Measurements from ENCODE around the gene IZUMO4.
"Not testable (repeated sequence)": the region's sequence is repeated elsewhere in the genome, so short reads cannot be mapped to it uniquely, and the experiment has no call there.

The IZUMO4 gene

GRCh38 chr19:2120821-2121220 is 24.1 kb downstream of the IZUMO4 start:
- peaks cover 91% of the 10 kb centered on the region for H3K36me3 ChIP-seq (ENCODE audit: control insufficient read depth, insufficient read depth, low read length)

DNA sequence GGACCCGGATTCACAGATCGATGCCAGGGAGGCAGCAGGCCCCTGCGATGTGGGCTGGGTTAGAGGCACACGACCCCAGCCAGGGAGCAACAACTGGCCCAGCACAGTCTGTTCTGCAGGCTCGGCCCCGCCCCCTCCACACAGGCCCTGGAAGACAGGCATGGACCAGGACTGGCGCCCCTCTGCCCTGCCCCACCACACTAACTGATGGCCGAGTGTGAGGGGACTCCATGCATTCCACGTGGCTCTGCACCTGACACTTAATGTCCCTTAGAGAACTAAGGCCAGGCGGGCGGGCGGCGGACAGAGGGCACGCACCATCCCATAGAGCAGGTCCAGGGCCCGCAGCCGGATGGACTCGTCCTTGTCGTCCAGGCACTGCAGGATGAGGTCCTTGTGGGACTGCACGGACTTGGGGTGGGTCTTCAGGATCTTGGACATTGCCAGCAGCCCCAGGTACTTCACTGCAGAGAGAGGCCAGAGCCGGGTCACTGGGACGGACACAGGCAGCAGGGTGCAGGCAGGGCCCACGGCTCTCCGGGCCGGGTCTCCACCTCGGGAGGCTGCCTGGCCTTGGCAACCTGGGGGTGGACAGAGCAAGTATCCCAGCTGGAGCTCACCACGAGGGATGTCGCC is 24.8 kb downstream of the IZUMO4 start:
- H3K9ac ChIP-seq (ENCODE audit: low read length) = no peak overlapping the region
- no peaks in the 10 kb centered on the region for H3K4me1 ChIP-seq (ENCODE audit: control insufficient read depth, insufficient read depth, low read length)
- H3K36me3 ChIP-seq (ENCODE audit: control insufficient read depth, insufficient read depth, low read length) = peaks cover 91% of the 10 kb centered on the region
- H3K27ac ChIP-seq (ENCODE audit: low read depth, low read length) = no peak overlapping the region
- H3K4me3 ChIP-seq (ENCODE audit: low read depth, low read length) = no peak overlapping the region
- no peaks in the 10 kb centered on the region for H3K27me3 ChIP-seq (ENCODE audit: control insufficient read depth, insufficient read depth, low read length)
- no peaks in the 10 kb centered on the region for H3K9me3 ChIP-seq (ENCODE audit: control insufficient read depth, insufficient read depth, low read depth, low read length)

More at GRCh38 chr19:2120821-2121220, 24.1 kb downstream of the IZUMO4 start:
- no peak overlapping the region for H3K27ac ChIP-seq (ENCODE audit: low read depth, low read length)
- H3K4me1 ChIP-seq (ENCODE audit: control insufficient read depth, insufficient read depth, low read length) = no peaks in the 10 kb centered on the region
- no peak overlapping the region for H3K4me3 ChIP-seq (ENCODE audit: low read depth, low read length)
- H3K9me3 ChIP-seq (ENCODE audit: control insufficient read depth, insufficient read depth, low read depth, low read length) = no peaks in the 10 kb centered on the region
- no peak overlapping the region for H3K9ac ChIP-seq (ENCODE audit: low read length)
- H3K27me3 ChIP-seq (ENCODE audit: control insufficient read depth, insufficient read depth, low read length) = no peaks in the 10 kb centered on the region

DNA sequence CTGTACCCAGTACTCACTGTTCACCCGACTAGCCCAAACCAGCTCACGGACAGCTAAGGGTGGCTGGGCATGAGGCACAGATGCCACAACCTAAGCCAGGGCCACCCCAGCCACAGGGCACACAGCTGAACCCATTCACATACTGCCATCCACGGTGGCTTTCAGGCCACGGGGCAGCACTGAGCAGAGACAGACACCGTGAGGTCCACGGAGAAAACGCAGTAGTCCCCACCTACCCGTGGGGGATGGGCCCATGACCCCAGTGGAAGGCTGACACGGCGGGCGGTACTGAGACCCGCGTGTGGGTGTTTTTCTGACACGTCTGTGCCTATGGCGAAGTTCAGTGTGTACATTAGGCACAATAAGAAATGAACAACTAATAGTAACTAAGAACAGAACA is 25.5 kb downstream of the IZUMO4 start:
- Histone ChIP-seq H3K27me3 (ENCODE audit: control insufficient read depth, insufficient read depth, low read length) (no peaks in the 10 kb centered on the region), H3K36me3 (ENCODE audit: control insufficient read depth, insufficient read depth, low read length) (peaks cover 91% of the 10 kb centered on the region), H3K9ac (ENCODE audit: low read length) (no peak overlapping the region), H3K9me3 (ENCODE audit: control insufficient read depth, insufficient read depth, low read depth, low read length) (no peaks in the 10 kb centered on the region), H3K27ac (ENCODE audit: low read depth, low read length) (no peak overlapping the region), H3K4me3 (ENCODE audit: low read depth, low read length) (no peak overlapping the region), H3K4me1 (ENCODE audit: control insufficient read depth, insufficient read depth, low read length) (no peaks in the 10 kb centered on the region)

DNA sequence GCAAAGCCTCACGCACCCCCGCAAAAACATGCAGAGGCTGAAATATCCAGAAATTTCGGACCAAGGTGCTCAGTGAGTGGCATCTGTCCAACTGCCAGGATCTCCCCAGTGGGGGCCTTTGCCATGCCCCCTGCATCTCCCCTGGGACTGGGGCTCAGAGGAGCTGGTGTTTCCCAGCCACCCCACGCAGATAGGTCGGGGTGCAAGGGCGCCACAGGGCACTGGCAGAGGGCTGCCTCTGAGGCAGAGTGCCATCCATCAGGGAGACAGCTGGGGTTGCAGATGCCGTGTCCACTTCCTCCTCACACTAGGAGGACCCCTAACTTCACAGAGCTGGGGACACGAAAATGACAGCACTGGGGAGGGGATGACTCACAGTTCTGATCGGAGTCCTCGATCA is 26.3 kb downstream of the IZUMO4 start:
- no peaks in the 10 kb centered on the region for H3K9me3 ChIP-seq (ENCODE audit: control insufficient read depth, insufficient read depth, low read depth, low read length)
- no peaks in the 10 kb centered on the region for H3K27me3 ChIP-seq (ENCODE audit: control insufficient read depth, insufficient read depth, low read length)
- H3K4me3 ChIP-seq (ENCODE audit: low read depth, low read length) = no peak overlapping the region
- H3K9ac ChIP-seq (ENCODE audit: low read length) = no peak overlapping the region
- H3K27ac ChIP-seq (ENCODE audit: low read depth, low read length) = no peak overlapping the region
- H3K4me1 ChIP-seq (ENCODE audit: control insufficient read depth, insufficient read depth, low read length) = no peaks in the 10 kb centered on the region
- peaks cover 91% of the 10 kb centered on the region for H3K36me3 ChIP-seq (ENCODE audit: control insufficient read depth, insufficient read depth, low read length)

DNA sequence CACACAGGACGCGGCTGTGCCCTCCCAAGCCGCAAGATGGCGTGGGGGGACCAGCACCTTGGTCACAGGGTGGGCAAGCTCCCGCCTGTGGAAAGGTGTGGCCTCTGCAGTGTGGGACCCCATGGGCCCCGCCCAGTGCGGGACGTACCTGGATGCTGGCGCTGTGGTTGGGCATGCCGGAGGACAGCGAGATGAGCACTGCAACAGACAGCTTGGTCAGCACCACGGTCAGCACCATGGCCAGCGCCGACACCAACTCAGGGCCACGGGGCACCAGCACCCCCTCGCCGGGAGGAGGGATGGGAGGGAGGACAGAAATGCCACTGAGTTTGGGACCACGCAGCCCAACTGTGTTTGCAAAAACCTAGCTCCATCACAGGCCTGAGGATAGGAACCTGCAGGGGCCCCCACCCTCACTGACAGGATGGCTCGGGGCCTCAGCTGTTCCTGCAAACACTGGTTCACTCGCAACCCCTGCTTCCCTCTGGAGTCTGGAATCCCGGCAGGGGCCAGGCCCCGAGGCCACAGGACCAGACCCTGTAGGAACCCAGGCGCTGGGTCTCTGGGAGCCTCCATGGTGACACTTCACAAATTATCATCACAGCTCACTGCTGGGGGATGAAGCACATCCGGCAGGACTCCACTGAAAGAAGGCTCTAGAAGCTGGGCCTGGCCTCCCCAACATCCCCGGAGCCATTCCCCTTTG is 27.1 kb downstream of the IZUMO4 start:
- Histone ChIP-seq H3K4me3 (ENCODE audit: low read depth, low read length) (no peak overlapping the region), H3K27me3 (ENCODE audit: control insufficient read depth, insufficient read depth, low read length) (no peaks in the 10 kb centered on the region), H3K27ac (ENCODE audit: low read depth, low read length) (no peak overlapping the region), H3K4me1 (ENCODE audit: control insufficient read depth, insufficient read depth, low read length) (no peaks in the 10 kb centered on the region), H3K9ac (ENCODE audit: low read length) (no peak overlapping the region), H3K9me3 (ENCODE audit: control insufficient read depth, insufficient read depth, low read depth, low read length) (no peaks in the 10 kb centered on the region), H3K36me3 (ENCODE audit: control insufficient read depth, insufficient read depth, low read length) (peaks cover 85% of the 10 kb centered on the region)

DNA sequence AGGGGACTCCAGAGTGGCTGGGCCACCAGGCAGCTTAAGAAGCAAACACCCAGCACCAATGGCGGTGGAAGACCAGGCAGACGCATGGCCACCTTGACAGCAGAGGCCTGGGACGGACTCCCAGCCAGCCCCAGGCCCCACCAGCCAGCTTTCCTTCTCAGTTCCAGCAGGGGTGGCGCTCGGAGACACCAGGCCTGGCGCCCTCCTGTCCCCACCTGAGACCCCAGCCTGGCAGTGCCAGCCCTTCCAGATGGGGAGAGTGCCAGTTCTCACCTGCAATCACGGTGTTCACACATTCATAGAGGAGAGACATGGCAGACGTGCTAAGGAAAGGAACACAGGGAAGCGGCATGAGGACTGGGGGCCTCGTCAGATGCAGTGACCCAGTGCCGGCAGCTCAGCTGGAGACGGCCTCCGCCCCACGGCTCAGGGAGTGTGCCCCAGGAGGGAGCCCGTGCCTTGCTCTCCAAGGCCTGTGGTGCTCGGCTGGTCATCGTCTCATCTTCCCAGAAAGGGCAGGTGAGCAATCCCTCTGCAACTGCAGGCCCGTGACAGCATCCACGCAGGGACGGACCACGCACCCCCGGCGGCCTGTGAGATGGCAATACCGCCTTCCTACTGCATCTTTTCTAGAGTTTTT is 30.3 kb downstream of the IZUMO4 start:
- Histone ChIP-seq H3K27ac (ENCODE audit: low read depth, low read length) (no peak overlapping the region), H3K36me3 (ENCODE audit: control insufficient read depth, insufficient read depth, low read length) (peaks cover 86% of the 10 kb centered on the region), H3K9me3 (ENCODE audit: control insufficient read depth, insufficient read depth, low read depth, low read length) (no peaks in the 10 kb centered on the region), H3K4me1 (ENCODE audit: control insufficient read depth, insufficient read depth, low read length) (no peaks in the 10 kb centered on the region), H3K4me3 (ENCODE audit: low read depth, low read length) (no peak overlapping the region), H3K27me3 (ENCODE audit: control insufficient read depth, insufficient read depth, low read length) (no peaks in the 10 kb centered on the region), H3K9ac (ENCODE audit: low read length) (no peak overlapping the region)

DNA sequence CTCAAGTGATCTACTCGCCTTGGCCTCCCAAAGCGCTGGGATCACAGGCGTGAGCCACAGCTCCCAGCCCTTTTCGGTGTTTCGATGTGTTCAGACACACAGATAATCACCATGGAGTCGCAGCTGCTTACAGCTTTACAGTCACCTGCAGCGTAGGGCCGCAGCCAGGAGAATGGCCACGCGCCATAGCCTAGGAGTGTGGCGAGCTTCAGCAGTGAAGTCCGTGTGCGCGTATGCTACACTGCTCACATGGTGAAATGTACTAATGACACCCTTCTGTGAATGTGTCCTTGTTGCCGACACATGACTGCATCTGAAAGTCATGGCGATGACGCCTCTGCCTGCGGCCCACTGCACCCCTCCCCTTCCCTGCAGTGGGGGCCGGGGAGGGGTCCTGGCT is 31.0 kb downstream of the IZUMO4 start:
- Histone ChIP-seq H3K27ac (ENCODE audit: low read depth, low read length) (no peak overlapping the region), H3K4me3 (ENCODE audit: low read depth, low read length) (no peak overlapping the region), H3K9ac (ENCODE audit: low read length) (no peak overlapping the region), H3K27me3 (ENCODE audit: control insufficient read depth, insufficient read depth, low read length) (no peaks in the 10 kb centered on the region), H3K36me3 (ENCODE audit: control insufficient read depth, insufficient read depth, low read length) (peaks cover 86% of the 10 kb centered on the region), H3K9me3 (ENCODE audit: control insufficient read depth, insufficient read depth, low read depth, low read length) (no peaks in the 10 kb centered on the region), H3K4me1 (ENCODE audit: control insufficient read depth, insufficient read depth, low read length) (no peaks in the 10 kb centered on the region)

GRCh38 chr19:2128252-2128651 is 31.5 kb downstream of the IZUMO4 start:
- H3K27me3 ChIP-seq (ENCODE audit: control insufficient read depth, insufficient read depth, low read length); H3K9me3 ChIP-seq (ENCODE audit: control insufficient read depth, insufficient read depth, low read depth, low read length); H3K4me1 ChIP-seq (ENCODE audit: control insufficient read depth, insufficient read depth, low read length); H3K9ac ChIP-seq (ENCODE audit: low read length); H3K4me3 ChIP-seq (ENCODE audit: low read depth, low read length); H3K27ac ChIP-seq (ENCODE audit: low read depth, low read length): not testable (repeated sequence)
- peaks cover 86% of the 10 kb centered on the region for H3K36me3 ChIP-seq (ENCODE audit: control insufficient read depth, insufficient read depth, low read length)

- H3K4me3 ChIP-seq (ENCODE audit: low read depth, low read length) = no peak overlapping the region
- no peaks in the 10 kb centered on the region for H3K9me3 ChIP-seq (ENCODE audit: control insufficient read depth, insufficient read depth, low read depth, low read length)
- no peak overlapping the region for H3K27ac ChIP-seq (ENCODE audit: low read depth, low read length)
- H3K4me1 ChIP-seq (ENCODE audit: control insufficient read depth, insufficient read depth, low read length) = no peaks in the 10 kb centered on the region
- no peaks in the 10 kb centered on the region for H3K27me3 ChIP-seq (ENCODE audit: control insufficient read depth, insufficient read depth, low read length)
- no peak overlapping the region for H3K9ac ChIP-seq (ENCODE audit: low read length)
- peaks cover 83% of the 10 kb centered on the region for H3K36me3 ChIP-seq (ENCODE audit: control insufficient read depth, insufficient read depth, low read length)
Measured at GRCh38 chr19:2129022-2129421, 32.3 kb downstream of the IZUMO4 start.

DNA sequence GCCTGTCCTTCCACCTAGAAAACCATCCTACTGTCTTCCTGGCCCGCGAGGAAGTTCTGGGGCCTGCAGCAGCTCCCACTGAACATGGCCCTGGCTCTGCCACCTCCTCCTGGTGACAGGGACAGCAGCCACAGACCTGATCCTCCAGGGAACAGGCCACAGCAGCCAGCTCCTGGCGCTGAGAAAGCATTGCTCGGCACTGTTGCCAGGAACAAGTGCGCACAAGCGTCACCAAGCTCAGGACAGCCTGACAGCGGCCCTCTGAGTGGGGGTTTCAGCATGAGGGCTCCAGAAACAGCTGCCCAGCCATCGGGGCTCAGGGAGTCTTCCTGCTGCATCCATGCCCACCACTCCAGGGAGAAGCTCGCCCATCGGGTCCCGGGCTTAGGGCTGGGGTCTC is 32.8 kb downstream of the IZUMO4 start:
- peaks cover 81% of the 10 kb centered on the region for H3K36me3 ChIP-seq (ENCODE audit: control insufficient read depth, insufficient read depth, low read length)
- H3K9me3 ChIP-seq (ENCODE audit: control insufficient read depth, insufficient read depth, low read depth, low read length) = no peaks in the 10 kb centered on the region
- no peaks in the 10 kb centered on the region for H3K27me3 ChIP-seq (ENCODE audit: control insufficient read depth, insufficient read depth, low read length)
- H3K4me3 ChIP-seq (ENCODE audit: low read depth, low read length) = no peak overlapping the region
- no peaks in the 10 kb centered on the region for H3K4me1 ChIP-seq (ENCODE audit: control insufficient read depth, insufficient read depth, low read length)
- no peak overlapping the region for H3K9ac ChIP-seq (ENCODE audit: low read length)
- H3K27ac ChIP-seq (ENCODE audit: low read depth, low read length) = no peak overlapping the region
